GM04504 (cell line): Measurements from ENCODE around the gene NKD1.
"Not testable (repeated sequence)": the region's sequence is repeated elsewhere in the genome, so short reads cannot be mapped to it uniquely, and the experiment has no call there.

ENCODE experiments used
- DNase-seq: peaks from one replicate; pipeline ENCODE4 v3.0.0-alpha.2; 2012; ENCODE audit warnings: low read depth

Gene NKD1, protein sequence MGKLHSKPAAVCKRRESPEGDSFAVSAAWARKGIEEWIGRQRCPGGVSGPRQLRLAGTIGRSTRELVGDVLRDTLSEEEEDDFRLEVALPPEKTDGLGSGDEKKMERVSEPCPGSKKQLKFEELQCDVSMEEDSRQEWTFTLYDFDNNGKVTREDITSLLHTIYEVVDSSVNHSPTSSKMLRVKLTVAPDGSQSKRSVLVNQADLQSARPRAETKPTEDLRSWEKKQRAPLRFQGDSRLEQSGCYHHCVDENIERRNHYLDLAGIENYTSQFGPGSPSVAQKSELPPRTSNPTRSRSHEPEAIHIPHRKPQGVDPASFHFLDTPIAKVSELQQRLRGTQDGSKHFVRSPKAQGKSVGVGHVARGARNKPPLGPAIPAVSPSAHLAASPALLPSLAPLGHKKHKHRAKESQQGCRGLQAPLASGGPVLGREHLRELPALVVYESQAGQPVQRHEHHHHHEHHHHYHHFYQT

GRCh38 chr16:50548125-50548908 lies at the start of gene NKD1:
TSS of gene NKD1 (plus strand) at chr16:50548396. CDS start at chr16:50548554, 158 bp downstream.
- DNase-seq = no peak

DNA sequence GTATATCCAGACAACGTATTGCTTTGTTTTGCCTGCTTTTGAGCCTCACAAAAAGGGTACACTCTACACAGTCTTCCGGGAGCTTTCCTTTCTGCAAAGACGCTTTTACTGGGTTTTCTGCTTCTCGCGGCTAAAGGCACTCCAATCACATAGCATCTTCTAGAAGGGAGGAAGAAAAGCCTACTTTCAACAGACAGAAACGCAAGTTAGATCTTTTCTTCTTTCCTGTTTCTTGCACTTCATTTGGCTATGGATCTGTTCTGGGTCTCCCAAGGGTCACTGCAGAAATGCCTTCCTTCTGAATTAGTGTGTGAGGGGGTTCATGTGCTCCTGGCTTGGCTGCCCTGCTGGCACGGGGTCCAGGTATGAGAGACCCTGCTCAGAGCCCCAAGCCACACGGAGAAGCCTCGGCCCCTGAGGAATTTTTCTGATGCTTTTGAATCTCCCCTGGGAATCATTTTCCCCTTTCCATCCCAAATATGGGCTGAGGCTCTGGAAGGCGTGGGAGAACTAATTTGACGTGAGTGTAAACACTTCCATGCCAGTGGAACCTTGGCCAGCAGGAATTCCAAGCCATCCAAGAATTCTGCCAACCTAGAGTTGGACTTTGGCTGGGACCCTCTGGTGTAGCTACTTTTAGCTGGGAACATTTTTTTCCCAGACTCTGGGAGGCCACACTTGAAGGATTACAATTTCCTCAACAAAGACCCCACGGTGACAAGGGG lies 49.6 kb upstream of the NKD1 start:
- DNase-seq = no peak

- DNase-seq = no peak
Measured at GRCh38 chr16:50499254-50499653, 48.9 kb upstream of the NKD1 start.

DNA sequence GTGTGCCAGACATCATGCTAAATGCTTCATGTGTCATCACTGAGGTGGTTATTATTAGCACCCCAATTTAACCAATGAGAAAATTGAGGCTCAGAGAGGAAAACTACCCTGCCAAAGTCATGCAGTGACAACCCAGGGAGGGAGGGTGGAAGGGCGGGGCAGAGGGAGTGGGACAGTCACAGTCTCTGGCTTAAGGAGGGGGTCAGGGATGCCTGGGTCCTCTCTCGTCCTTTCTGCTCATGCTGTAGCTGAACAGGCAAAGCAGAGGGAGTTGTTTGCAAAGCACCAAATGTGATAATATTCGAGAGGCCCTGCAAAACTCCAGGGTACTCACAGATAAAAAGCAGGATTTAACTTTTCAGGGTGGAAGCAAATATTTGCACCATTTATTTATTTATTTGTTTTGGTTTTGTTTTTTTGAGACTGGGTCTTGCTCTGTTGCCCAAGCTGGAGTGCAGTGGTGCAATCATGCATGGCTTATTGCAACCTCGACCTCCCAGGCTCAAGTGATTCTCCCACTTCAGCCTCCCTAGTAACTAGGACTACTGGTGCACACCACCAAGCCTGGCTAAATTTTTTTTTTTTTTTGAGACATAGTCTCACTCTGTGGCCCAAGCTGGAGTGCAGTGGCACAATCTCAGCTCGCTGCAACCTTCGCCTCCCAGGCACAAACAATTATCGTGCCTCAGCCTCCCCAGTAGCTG lies 47.9 kb upstream of the NKD1 start:
- no peak for DNase-seq

DNA sequence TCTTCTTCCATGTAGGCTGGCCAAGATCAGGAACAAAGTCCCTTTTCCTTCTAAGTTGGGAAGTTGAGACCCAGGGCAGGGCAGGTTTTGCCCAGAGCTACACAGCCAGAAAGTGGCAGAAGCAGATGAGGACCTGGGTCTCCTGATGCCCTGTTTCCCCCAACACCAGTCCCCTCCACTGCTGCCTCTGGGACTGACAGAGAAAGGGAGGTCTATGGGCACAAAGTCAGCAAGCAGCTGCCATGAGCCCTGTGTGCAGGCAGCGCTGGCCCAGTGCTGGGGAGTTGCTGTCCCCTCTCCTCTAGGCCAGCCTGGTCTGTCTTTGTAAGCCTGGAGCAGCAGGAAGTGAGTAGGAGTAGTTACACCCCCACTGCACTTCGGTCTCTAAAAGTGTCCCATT lies 46.9 kb upstream of the NKD1 start:
- DNase-seq = no peak

DNA sequence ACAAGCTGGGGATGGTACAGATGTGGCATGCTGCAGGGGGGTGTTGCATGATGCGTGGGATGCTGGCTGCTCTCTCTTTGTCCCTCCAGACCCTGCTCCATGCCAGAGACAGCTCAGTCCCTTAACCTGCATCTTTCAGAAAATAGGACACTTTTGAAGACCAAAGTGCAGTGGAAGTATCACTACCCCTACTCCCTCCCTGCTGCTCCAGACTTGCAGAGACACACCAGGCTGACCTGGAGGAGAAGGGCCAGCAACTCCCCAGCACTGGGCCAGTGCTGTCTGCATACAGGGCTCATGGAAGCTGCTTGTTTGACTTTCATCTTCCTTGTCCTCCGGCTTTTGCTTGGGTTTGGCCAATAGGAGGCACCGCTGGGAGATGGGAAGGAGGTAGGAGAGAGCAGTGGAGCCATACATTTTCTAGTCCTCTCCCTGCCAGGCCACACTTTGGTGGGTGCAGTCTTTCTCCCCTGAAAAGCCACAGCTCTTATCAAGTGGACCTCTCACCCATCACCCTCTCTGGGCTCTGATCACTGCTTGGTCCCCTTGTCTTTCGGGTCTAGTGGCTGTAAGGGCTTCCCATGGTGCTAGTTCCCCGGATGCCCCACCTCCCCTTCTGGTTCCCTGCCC lies 46.1 kb upstream of the NKD1 start:
- DNase-seq = no peak

- no peak for DNase-seq
Measured at GRCh38 chr16:50502616-50503011, 45.6 kb upstream of the NKD1 start.

- DNase-seq = not testable (repeated sequence)
Measured at GRCh38 chr16:50503868-50504531, 44.2 kb upstream of the NKD1 start.

GRCh38 chr16:50505115-50505514 lies 43.1 kb upstream of the NKD1 start:
- no peak for DNase-seq

GRCh38 chr16:50505714-50506542 lies 42.3 kb upstream of the NKD1 start:
- DNase-seq = no peak

DNA sequence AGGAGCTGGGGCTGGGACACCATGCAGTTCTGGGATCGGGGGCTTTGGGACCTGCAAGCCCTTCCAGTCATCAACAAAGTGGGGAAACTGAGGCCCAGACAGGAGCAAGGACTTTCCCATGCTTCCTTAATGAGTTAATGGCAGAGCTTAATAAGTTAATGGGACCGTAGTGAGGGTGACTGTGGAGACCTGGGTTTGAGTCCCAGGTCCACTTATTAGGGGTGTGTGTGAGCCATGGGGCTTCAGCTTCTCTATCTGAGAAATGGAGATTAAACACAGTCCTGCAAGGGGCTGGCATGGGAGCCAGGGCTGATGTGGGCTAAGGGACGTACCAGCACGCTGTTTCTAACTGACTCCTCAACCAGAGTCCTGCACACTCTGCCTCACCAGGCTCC lies 41.7 kb upstream of the NKD1 start:
- DNase-seq = no peak

DNA sequence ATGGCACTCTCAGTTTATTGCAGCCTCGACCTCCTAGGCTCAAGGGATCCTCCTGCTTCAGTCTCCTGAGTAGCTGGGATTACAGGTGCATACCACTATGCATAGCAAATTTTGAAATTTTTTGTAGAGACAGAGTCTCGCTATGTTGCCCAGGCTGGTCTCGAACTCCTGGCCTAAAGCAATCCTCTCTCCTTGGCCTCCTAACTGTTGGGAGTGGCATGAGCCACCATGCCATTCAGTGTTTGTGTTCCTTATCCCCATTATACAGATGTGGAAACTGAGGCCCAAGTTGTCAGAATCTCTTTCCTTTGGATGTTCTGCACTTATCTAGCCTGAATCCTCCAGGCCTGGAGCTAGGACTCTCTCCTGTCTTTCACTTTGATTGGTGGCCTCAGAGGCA lies 40.8 kb upstream of the NKD1 start:
- DNase-seq = no peak

DNA sequence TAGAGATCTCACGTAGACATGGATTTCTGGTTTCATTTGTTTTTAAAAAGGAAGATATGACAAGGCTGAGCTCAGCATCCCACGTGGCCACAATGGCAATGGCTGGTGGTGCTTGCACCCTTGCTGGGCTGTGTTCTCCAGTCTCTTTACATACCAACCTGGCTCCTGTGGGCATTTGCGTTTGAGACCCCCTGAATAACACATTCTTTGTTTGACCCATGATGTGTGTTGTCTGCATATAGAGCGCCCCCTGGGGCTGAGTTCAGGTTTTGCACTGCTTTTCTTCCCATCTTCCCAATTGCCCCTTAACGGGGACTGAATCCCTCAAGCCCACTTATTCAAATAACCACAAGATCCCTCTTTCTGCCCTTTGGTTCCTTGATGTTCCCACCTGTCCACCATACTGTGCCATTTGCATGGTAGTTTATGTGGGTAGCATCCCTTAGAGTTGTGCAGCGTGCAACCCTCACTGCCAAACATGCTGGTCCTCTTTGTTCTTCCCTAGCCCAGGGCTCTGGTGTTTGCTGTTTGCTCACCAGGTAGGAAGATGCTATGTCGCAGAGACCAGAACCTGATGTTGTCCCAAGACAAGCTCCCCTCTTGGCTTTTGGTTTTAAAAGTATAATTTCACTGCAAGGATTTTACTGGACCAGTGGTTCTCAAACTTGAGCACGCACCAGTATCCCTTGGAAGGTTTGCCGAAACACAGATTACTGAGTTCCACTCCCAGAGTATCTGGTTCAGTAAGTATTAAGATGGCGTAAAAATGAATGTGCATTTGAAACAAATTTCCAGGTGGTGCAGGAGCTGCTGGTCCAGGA lies 38.5 kb upstream of the NKD1 start:
- peak; percentile 2 for DNase-seq

DNA sequence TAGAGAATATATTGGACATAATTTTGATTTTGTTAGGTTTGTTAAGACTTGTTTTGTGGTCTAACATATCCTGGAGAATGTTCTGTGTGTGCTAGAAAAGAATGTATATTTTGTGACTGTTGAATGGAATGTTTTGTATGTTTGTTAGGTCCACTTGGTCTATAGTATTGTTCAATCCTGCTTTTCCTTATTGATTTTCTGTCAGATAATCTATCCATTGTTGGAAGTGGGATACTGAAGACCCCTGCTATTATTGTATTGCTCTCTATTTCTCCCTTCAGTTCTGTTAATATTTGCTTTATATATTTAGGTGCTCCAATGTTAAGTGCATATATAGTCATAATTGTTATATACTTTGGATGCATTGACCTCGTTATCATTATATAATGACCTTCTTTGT lies 33.0 kb upstream of the NKD1 start:
- no peak for DNase-seq

DNA sequence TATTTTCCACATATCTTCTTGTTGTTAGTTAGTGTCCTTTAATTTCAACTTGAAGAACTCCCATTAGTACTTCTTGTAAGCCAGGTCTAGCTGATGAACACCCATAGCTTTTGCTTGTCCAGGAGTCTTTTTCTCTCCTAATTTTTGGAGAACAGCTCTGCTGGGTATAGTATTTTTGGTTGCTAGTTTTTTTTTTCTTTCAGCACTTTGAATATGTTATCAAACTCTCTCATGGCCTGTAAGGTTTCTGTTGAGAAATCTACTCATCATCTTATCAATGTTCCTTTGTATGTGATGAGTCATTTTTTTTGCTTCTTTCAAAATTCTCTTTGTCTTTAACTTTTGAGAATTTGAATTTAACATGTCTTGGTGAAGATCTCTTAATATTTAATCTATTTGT lies 31.8 kb upstream of the NKD1 start:
- no peak for DNase-seq

- no peak for DNase-seq
Measured at GRCh38 chr16:50516890-50517289, 31.3 kb upstream of the NKD1 start.

DNA sequence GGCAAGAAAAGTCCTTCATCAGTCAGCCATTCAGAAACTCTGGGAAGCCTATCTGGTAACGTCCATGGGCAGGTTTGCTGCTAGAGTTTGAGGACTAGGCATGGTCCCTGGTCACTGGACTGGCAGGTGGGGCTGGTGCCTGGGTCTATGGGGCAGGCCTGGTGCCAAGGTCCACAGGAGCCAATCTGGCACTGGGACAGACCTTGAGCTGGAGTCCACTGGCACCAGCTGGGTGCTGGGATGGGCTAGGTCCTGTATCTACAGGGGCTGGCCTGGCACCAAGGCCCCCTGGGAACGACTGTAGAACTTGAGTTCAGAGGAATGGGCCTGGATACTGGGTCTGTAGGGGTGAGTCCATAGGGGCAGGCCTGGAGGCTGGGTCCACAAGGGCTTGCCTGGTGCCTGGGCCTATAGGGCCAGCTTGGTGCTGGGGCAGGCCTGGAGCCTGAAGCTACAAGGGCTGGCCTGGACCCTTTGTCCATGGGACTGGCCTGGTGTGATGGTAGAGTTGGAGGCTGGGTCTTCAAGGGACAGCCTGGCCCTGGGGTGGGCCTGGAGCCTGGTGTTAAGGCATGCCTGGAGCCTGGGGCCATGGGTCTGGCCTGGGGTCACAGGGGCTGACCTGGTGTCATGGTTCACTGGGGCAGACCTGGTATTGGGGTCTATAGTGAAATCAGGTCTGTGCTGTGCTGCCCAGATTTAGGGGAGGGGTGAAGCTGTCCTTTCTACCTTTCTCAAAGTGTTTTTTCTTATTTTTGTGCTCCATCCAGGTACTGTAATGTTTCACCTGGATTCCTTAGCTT lies 30.5 kb upstream of the NKD1 start:
- no peak for DNase-seq

DNA sequence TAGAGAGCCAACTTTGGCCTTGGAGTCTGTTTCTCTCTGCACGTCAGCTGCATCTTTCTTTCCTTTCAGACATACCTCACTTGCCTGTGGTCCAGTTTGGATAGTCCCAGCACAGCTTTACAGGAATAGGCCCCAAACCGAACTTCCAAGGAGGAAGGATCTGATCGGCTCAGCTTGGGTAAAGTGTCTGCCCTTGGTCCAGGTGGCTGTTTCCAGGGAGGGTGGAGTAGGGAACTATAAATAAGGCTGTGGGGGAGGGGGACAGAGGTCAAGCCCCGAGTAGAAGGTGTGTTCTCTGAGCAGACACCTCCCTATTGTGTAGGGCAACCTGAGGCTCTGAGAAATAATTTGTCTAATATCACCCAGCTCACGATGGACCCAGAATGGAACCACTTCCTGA lies 29.2 kb upstream of the NKD1 start:
- no peak for DNase-seq
